Epidermal melanocyte (primary cell): ENCODE results near the gene RAP1GAP2.
"Not testable (repeated sequence)": the region's sequence is repeated elsewhere in the genome, so short reads cannot be mapped to it uniquely, and the experiment has no call there.

Experiments
- DNase-seq: peaks from one replicate; pipeline ENCODE4 v3.0.0; 2011; ENCODE audit warnings: low spot score; ENCODE audit not compliant: insufficient read length

Gene RAP1GAP2

DNA sequence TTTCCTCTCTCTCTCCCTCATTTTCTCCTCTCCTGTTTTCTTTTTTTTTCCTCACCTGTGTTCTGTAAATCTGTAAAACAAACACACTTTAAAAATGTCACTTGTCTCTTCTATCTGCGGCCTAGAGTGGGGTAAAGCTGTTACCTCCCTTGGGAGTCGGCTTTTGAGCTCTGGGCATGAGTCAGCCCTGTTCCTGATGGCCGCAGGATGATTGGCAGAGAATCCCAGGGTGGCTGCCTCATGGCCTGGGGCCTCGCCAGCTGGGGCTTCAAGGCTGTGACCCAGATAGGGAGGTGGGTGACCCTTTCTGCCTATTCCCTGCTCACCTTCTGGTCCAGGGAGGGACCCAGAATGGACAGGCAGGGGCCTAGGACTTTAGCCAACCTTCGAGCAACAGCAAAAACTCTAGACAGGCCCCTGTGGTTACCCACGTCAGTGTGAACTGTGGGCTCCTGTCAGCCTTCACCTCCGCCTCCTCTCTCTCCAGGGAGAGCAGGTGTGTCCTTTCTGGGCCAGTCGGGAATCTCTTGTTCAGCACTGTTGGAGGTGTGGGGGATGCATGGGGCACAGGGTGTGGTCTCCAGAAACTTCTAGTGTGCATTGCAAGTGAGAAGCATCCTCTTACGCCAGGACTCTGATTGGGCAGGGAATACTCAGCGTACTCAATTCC lies 87.4 kb downstream of the RAP1GAP2 start:
- no peak for DNase-seq

DNA sequence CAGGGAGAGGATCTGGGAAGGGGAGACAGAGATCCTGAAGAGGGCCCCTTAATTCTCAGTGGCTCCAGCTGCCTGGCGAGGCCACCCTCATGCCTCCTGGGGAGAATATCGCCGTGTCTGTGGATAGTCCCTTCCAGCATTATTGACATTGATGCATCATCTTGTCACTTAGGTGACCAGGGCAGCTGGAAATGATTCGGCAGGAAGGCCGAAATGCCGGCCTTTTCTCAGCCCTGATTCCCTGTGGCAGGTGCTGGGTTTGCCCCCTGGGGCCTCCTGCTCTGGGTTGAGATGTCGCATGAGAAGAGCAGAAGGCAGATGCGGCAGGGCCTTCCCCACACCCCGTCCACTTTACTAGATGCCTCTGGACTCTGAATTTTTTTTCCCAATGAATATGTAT lies 89.5 kb downstream of the RAP1GAP2 start:
- DNase-seq = no peak

DNA sequence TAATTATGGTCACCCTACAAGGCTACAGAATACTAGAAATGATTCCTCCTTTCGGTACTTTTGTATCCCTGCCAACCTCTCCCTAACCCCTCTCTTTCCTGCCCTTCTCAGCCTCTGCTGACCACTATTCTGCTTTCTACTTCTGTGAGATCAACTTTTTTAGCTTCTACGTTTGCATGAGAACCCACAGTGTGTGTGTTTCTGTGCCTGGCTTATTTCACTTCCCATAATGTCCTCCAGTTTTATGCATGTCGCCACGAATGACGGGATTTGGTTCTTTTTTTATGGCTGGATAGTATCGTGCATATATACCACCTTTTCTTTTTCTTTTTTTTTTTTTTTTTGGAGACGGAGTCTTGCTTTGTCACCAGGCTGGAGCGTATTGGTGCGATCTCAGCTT lies 92.1 kb downstream of the RAP1GAP2 start:
- DNase-seq = no peak

DNA sequence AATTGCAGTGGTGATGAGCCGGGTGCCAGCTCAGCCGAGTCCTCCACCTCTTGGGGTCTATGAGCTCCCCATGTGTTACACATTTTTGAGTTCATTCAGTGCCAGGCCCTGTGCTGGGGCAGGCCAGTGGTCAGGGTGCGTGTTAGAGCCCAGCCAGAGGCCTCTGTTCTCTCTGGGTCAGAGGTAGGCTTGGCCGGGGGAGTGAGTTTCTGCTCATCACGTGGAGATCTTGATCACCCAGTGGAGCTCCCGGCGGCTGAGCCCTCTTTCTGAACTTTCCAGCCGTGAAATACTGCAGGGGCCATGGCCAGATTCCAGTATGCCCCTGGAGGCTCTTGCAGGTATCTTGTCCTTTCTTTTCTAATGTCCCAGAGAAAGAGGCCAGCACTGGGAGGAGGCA lies 93.0 kb downstream of the RAP1GAP2 start:
- no peak for DNase-seq

DNA sequence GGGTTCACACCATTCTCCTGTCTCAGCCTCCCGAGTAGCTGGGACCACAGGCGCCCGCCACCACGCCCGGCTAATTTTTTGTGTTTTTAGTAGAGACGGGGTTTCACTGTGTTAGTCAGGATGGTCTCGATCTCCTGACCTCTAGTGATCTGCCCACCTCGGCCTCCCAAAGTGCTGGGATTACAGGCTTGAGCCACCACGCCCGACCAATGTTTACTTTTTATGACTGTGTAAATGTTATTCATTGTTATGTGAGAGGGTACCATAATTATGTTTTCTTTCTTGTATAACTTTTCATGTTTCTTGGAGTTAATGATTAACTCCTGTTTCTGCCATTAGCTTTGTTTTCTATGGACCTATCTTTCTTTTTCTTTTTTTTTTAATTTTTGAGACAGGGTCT lies 94.5 kb downstream of the RAP1GAP2 start:
- not testable (repeated sequence) for DNase-seq

DNA sequence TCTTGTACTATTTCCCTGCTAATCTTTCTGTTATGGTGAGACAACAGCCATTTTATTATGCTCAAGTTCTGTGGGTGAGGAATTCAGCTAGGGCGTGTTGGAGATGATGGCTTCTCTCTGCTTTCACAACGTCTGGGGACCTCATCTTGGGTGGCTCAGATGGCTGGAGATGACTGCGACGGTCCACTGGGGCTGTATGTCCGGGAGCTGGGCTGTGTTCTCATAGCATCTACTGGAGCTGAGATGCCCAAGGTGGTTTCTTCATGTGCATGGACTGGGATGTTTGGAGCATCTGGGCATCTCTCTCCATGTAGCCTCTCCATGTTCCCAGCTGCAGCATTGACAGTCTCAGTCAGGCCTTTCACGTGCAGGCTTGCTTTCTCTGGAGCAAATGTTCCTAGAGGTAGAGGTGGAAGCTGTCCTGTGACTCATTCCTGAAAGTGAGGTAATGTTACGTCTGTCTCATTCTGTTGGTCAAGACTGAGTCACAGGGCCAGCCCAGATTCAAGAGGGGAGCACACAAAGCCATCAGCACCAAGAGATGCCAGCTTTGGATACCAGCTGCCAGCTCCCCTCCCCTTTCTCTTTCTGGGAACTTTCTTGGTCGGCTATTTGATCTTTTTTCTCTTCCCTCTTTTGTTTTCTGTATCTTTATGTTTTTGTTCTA lies 96.2 kb downstream of the RAP1GAP2 start:
- DNase-seq = no peak

DNA sequence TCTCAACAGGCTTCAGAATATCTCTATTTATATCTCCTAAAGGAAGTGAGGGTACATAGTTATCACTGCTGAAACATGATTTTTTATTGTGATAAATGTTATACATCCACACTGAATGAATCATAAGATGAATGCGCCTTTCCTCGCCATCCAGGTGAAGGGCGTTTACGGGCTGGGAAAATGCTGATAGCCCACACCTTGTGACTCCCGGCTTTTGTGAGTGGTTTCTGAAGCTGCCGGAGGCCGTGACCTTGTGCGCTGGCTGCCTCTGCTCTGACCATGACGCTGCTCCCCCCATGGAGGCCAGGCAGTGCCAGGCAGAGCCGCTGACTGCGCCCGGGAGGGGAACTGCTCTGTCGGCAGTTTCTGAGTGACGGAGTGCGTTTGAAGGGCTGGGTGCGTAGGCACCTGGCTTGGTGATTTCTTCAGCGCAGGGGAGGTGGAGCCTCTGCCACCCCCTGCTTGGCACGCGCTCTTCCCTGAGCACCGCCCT lies 97.2 kb downstream of the RAP1GAP2 start:
- DNase-seq = no peak

DNA sequence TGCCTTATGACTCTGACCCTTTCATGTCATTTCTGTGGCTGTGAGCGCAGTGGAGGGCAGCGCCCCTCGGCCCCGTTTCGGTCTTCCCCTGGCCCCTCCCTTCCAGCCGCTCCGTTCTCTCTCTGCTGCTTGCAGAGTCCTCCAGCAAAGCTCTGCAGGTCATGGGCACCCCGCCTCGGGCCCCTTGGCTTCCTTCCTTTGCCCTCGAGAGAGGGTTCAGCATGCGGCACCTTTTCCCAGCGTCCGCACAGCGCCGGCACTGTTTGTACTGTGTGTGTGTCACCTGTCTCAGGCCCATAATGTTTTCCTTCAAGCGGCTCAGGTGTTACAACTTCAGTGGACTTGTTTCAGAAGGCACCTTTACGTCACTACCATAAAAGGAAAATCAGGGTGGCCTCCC lies 98.5 kb downstream of the RAP1GAP2 start:
- DNase-seq = no peak

DNA sequence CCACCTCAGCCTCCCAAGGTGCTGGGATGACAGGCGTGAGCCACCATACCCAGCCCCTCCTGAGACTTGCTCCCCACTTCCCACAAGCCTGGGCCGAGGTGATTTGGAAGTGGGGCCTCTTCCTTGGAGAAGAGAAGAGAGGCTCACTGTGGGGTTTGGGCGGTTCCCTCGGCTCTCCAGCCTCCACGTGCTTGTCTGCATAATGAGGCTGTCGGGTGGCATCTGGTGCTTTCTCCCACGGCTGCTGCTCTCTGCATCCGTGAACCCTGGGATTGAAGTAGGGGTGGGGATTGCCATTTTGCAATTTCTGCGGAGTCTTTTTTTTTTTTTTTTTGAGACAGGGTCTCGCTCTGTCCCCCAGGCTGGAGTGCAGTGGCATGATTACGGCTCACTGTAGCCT lies 101.4 kb downstream of the RAP1GAP2 start:
- no peak for DNase-seq

DNA sequence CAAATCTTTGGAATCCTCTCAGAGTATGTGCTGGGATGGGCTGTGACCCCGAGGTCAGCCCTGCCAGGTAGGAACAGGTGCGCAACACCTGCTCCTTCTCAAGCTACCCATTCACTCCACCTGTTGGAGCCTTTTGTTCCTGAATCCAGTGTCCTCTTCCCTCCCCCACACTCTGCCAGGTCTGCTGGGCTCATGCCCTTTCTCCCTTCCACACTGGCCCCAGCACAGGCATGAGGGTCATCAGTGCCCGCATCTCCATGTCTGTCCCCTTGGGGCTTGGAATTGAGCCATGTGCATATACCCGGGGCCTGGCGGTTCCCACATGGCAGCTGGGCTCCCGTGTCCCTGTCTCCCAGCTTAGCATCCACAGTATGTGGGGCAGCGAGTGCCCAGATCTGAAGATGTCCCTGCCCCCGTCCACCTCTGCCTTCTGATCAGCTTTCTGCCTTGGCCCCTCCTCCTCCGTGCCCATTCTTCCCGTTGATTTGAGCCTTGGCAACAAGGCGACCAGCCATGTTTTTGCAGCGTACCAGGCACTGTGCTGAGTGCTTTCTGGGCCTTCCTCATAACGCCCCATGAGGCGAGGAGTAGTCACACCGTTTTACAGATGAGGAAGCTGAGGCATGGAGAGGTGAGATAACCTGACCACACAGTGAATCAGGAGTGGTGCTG lies 102.2 kb downstream of the RAP1GAP2 start:
- DNase-seq = no peak

DNA sequence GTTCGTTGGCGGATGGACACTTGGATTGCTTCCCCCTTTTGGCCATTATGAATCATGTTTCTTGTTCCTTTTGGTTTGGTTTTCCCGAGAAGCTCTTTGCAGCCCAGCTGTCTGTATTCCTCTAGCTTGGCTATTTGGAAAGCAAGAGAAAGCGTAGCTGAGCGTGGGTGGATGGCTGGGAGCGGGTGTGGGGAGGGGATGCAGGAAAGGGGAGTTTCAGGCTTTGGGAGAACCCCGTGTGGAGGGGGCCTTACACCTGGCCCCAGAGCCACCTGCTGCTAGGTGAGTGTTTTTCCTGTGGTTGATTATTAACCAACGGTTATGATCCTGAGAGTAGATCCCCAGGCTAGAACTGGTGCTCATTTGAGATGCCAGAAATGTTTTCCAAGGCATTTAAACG lies 103.7 kb downstream of the RAP1GAP2 start:
- no peak for DNase-seq

DNA sequence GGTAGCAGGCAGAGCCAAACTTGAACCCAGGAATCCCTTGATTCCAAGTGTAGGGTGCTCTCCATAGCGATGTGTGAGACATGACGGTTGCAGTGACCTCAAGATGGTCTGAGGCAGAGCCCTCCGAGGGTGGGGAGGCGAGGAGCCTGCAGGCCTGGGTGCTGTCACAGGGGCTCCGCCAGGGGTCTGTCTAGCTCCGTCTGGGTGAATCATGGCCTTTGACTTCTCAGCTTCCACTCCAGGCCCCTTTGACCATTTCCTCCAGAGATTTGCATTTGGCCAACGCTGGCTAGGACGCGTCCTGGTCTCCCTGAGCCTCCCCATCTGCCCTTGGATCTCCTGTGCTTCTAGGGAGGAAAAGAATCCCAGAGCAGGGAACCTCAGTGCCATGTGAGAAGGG lies 104.6 kb downstream of the RAP1GAP2 start:
- DNase-seq = no peak

DNA sequence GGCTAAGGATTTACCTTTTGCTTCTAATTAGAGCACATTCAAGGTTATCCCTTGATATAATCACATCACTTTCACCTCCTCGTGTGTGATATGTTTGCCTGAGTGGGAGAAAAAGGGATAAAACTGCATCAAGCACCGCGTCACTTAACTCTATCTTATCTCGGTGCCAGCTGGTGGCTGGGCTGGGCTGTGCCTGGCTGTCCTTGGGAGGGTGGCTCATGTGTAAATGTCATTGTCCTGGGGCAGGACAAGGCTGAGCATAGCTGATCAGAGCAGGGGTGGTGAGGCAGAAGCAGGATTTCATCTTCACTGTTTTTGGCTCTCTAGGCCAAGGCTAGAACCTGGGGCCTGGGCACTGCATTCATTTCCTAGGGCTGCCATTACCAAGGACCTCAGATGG lies 105.3 kb downstream of the RAP1GAP2 start:
- no peak for DNase-seq

DNA sequence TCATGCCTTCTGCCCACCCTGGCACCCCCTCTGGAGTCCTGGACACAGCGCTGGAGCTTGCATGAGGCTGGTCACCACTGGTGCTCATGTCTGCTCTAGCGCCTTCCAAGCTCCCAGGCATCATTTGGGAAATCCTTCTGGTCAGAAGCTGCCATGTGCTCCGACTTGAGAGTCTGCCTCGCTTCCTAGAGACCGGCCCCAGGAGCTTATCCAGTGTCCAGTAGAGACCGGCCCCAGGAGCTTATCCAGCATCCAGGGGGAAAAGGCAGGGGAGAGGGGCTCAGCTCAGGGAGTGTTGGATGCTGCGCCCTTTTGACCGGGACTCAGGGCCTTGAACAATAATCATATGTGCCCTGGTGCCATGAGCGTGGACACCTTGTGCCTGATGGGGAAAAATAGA lies 106.3 kb downstream of the RAP1GAP2 start:
- DNase-seq = no peak

DNA sequence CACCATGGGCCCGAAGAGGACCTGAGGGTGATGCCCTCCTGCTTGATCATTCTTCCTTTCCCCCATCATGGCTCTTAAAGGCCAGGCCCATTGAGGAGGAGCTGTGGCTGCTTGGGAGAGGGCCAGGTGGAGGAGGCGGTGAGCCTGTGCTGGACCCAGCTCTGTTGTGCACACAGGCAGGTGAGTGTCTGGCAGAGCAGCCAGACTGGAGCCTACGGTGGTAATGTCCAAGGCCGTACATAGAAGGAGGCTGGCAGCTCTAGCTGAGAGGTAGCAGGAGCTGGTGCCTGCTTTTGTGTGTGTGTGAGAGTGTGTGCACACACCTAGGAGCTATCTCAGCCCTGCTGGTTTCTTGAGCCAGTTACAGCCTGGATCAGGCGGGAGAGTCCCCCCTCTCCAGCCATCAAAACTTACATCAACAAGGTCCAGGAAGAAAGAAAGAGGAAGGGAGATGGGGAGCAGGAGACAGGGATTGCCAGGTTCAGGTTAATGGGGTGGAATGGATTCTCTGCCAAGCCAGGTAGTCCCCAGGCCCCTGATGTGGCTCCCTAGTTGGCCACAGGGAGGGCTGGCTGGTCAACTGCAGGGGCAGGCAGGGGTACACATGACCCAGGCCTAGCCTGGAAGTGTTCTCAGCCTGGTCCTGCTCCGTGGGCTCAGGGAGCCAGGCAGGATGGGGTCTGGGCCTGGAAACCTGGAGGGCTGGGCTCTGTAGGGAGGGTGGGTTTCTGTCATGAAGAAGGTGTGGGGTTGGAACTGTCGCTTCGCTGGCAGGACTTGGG lies 107.1 kb downstream of the RAP1GAP2 start:
- no peak for DNase-seq

DNA sequence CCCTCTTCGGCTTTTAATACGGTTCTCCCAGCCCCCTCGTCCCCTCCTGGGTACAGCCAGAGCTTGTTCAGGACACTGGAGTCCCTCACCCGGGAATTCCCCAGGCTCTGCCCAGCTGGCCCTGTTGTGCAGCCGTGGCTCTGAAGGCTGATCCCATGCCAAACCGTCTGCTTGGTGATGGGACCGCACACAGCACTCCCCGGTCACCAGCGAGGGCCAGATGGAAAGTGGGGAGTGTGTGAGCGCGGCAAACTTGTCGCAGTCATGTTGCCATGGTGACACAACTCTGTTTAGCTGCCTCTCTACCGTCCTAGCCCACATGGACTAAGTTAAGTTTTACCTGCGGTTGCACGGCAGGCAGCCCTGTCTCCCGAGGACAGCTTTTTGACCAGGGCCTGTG lies 107.9 kb downstream of the RAP1GAP2 start:
- DNase-seq = peak; percentile 40

DNA sequence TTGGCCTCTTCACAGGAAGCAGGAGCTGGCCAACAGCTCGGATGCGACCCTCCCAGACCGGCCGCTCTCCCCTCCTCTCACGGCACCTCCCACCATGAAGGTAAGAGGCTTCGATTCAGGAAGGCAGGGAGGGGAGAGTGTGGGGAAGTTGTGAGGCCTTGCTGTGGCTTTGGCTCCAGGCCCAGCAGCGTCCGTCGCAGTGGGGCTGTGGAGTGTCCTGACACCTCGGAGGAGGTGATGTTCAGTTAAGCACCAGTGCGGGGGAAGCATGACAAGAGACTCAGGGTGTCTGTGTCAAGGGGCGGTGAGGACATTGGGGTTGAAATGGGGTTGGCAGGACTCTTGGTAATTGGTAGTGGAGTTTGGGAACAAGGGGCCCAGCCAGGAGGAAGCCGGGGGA lies 109.0 kb downstream of the RAP1GAP2 start:
- DNase-seq = no peak

DNA sequence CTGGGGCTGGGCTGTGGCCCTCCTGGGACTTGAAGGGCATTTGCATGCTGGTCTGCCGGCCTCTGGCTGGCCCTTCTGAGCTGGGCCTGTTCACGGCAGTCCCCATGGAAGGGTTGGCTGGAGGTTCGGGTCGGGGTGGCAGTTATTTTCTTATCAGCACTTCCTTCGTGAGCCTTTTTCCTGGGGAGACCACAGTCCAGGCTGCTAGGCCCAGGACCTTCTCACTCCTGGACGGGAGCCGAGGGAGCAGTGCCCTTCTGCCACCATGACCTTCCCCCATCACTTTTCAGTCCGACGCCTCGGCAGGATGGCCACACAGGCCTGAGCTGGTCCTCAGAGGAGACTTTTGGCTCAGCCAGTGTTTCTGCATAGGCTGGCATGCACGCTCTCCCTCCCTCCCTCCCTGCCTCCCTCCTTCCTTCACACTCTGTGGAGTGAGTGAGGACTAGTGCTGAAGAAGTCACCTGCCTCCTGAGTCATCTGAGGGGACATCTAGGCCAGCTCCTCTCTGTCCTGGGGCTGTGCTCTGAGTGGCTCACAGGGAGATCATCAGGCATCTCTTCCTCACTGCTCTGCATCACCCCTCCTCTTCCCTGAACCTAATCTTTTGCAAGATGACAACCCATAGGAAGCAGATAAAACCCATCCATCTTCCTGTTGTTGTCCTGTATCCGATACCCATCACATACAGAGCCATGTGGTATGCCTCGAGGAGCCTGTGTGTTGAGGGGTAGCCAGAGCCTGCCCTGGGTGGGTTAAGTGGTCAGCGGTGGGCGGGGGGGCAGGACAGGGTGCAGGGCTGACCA lies 109.7 kb downstream of the RAP1GAP2 start:
- no peak for DNase-seq

DNA sequence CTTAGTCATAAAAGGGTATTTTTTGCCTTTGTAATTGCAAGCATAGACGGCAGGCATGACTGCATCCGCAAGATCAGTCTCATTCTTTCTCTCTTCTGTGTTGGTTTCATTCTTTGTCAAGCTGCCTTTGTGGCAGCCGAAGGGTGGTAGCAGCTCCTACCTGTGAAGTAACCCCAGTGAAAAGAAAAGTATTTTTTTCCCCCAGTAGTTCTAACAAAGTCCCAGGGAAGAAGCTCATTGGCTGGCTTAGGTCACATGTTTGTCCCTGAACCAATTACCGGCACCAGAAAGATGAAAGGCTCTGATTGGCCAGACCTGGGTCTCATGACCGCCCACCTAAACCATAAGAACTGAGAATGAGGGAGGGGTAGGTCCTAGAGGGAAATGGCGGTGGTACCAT lies 110.7 kb downstream of the RAP1GAP2 start:
- no peak for DNase-seq

DNA sequence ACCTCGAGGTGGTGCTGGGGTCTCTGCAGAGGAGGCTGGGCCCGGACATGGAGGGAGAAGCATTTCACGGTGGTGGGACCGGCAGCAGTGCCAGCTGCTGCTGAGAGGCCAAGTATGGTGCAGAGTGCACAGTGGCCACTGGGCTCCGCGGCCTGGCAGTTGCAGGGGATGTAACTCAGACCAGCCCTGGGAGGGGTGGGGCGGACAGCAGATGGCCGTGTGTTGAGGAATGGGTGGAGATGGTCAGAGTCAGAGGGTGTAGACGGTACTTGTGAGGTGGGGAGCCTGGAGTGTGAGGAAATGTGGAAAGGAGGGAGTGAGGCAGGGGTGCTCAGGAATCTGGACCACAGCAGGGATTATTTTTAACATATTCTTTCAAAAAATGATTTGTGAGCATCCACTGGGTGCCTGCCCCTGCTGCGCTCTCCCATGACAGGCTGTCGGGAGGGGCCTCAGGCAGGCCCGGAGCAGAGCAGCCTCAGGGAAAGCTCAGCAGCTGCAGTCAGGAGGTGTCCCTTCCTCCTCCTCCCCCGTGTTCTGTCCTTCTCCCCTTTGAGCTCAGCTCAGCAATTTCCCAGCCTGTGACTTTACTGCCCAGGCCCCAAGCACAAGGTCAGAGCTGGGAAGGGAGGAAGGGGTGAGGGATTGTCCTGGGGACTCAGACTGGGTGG lies 113.1 kb downstream of the RAP1GAP2 start:
- DNase-seq = no peak

DNA sequence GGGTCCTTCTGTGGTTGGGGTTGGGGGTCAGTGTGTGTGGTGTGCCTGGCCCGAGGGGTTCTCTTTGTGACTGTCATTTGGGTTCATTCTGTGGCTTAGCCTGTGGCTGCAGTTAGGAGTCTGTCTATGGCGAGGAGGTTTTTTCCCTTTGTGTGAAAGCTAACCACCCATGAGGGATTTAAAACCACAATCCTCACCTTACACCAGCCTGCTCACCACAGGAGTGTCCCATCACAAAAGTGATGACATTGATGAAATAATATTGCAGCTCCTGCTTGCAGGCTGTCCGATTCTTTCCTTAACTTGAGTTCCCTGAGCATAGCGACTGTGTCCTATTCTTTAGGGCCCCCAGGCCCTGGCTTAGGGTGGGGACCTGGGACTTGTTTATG lies 113.6 kb downstream of the RAP1GAP2 start:
- no peak for DNase-seq
